ENCODE measurements around the gene PDCD2L. TPM values are rescaled to one million over a fixed set of nuclear protein-coding genes. Genes with fewer than 3 reads are reported as not detected.

PDCD2L gene
- polyA plus RNA-seq, 1 of the 3 experiments (the other 2 are of a cell fraction): 20.8 TPM

DNA sequence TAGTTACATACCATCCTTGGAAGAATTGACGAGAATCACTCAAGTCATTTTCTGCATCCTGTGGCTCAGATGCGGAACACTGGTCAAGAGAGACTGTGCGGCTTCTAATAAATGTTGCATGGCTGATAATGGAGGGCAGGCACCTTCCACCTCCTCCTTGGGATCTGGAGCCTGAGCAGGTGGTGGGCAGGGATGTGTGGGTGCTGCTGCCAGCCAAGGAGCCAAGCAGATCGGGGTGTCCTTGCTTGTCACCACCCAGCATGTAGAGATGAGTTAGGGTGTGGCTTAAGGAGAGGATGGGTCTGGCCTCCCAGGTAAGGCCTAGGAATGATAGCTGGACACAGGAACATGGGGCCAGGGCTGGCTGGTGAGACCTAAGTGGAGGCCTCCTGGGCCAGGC lies 21.7 kb upstream of the PDCD2L start:
- no peak for DNase-seq
- ChIA-PET CTCF (no interaction called here), POLR2A (interaction anchor here (0.6 kb wide), 1 partner anchor 17 kb away, joined by 3 read pairs; no protein-coding TSS in a partner anchor)
- Histone ChIP-seq H4K20me1 (ENCODE audit: insufficient read depth) (no peaks in the 10 kb centered on the region), H3K9me3 (no peaks in the 10 kb centered on the region), H3K27me3 (ENCODE audit: insufficient read depth) (no peaks in the 10 kb centered on the region), H3K4me3 (ENCODE audit: low read depth in 2 of 2, low read length in 1 of 2) (no peak overlapping the region), H3K36me3 (replicated peaks in 1 of 2; ENCODE audit: control insufficient read depth in 1 of 2, insufficient read depth in 2 of 2, low read length in 1 of 2) (peaks cover 14 to 82% of the 10 kb centered on the region in 2 experiments), H3K9ac (no peak overlapping the region), H3K4me2 (no peak overlapping the region), H2AFZ (ENCODE audit: low read depth) (no peak overlapping the region), H3K4me1 (ENCODE audit: control insufficient read depth in 1 of 2, insufficient read depth in 2 of 2, low read depth in 1 of 2, low read length in 1 of 2) (no peaks in the 10 kb centered on the region), H3K79me2 (ENCODE audit: insufficient read depth) (no peaks in the 10 kb centered on the region), H3K27ac (ENCODE audit: low read depth in 2 of 2, low read length in 1 of 2) (no peak overlapping the region), H3K9me2 (no peaks in the 10 kb centered on the region), H3F3A (replicated peaks; ENCODE audit: insufficient read depth) (no peaks in the 10 kb centered on the region)
- WGBS (ENCODE audit: low lambda C conversion rate): 96% methylated on average over 4 of the region's 4 CpGs
- no peak for TF ChIP-seq SIN3A (IDR thresholded peaks at IDR 0.05; ENCODE audit: borderline replicate concordance, low read depth, low read length)
- TF ChIP-seq, protein P1, sequence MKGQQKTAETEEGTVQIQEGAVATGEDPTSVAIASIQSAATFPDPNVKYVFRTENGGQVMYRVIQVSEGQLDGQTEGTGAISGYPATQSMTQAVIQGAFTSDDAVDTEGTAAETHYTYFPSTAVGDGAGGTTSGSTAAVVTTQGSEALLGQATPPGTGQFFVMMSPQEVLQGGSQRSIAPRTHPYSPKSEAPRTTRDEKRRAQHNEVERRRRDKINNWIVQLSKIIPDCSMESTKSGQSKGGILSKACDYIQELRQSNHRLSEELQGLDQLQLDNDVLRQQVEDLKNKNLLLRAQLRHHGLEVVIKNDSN (IDR thresholded peaks at IDR 0.05; ENCODE audit: borderline replicate concordance, low read depth): no peak
- no peak for TF ChIP-seq EP300 (IDR thresholded peaks at IDR 0.05; ENCODE audit: borderline replicate concordance in 1 of 2, low read depth in 1 of 2, low read length in 1 of 2)
- TF ChIP-seq FOXM1 (IDR thresholded peaks at IDR 0.05; ENCODE audit: low read depth): no peak
- TF ChIP-seq, protein P2, sequence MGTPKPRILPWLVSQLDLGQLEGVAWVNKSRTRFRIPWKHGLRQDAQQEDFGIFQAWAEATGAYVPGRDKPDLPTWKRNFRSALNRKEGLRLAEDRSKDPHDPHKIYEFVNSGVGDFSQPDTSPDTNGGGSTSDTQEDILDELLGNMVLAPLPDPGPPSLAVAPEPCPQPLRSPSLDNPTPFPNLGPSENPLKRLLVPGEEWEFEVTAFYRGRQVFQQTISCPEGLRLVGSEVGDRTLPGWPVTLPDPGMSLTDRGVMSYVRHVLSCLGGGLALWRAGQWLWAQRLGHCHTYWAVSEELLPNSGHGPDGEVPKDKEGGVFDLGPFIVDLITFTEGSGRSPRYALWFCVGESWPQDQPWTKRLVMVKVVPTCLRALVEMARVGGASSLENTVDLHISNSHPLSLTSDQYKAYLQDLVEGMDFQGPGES (IDR thresholded peaks at IDR 0.05; ENCODE audit: low read depth, low read length): no peak
- no peak for TF ChIP-seq FOXJ3 (CRISPR knock-in tag; IDR thresholded peaks at IDR 0.05)
- TF ChIP-seq, protein P3, sequence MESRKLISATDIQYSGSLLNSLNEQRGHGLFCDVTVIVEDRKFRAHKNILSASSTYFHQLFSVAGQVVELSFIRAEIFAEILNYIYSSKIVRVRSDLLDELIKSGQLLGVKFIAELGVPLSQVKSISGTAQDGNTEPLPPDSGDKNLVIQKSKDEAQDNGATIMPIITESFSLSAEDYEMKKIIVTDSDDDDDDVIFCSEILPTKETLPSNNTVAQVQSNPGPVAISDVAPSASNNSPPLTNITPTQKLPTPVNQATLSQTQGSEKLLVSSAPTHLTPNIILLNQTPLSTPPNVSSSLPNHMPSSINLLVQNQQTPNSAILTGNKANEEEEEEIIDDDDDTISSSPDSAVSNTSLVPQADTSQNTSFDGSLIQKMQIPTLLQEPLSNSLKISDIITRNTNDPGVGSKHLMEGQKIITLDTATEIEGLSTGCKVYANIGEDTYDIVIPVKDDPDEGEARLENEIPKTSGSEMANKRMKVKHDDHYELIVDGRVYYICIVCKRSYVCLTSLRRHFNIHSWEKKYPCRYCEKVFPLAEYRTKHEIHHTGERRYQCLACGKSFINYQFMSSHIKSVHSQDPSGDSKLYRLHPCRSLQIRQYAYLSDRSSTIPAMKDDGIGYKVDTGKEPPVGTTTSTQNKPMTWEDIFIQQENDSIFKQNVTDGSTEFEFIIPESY (IDR thresholded peaks at IDR 0.05; ENCODE audit: borderline replicate concordance, low read depth): no peak
- TF ChIP-seq TCF12 (IDR thresholded peaks at IDR 0.05): no peak

DNA sequence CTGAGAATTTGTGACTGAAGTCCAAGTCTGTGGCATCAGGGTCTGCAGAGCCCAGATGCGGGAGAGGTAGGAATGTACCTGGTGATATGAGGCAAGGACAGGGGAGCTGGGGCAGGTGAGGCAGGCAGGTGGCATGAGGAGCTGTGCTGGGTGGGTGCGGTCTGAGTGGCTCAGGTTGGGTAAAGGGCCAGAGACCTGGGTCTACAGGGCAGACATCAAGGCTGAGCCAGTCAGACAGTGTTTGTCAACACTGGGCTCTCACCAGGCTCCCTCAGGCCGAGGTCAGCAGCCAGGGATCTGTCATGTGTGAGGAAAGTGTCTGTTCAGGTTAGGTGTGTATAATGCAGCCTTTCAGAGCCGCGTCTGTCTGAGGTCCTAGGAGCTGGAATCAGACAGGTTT lies 20.6 kb upstream of the PDCD2L start:
- ChIA-PET POLR2A (interaction anchor here (0.8 kb wide), 1 partner anchor 10 kb away, joined by 6 read pairs; no protein-coding TSS in a partner anchor), CTCF (no interaction called here)
- no peak overlapping the region for H3K27ac ChIP-seq (ENCODE audit: low read depth in 2 of 2, low read length in 1 of 2)
- no peak overlapping the region for H2AFZ ChIP-seq (ENCODE audit: low read depth)
- no peaks in the 10 kb centered on the region for H4K20me1 ChIP-seq (ENCODE audit: insufficient read depth)
- H3K36me3 ChIP-seq (replicated peaks in 1 of 2; ENCODE audit: control insufficient read depth in 1 of 2, insufficient read depth in 2 of 2, low read length in 1 of 2): peaks cover 14 to 77% of the 10 kb centered on the region in 2 experiments
- WGBS (ENCODE audit: low lambda C conversion rate): 100% methylated on average over 3 of the region's 5 CpGs
- no peak overlapping the region for H3K9ac ChIP-seq
- no peaks in the 10 kb centered on the region for H3F3A ChIP-seq (replicated peaks; ENCODE audit: insufficient read depth)
- no peak for DNase-seq
- H3K27me3 ChIP-seq (ENCODE audit: insufficient read depth): no peaks in the 10 kb centered on the region
- H3K9me3 ChIP-seq: no peaks in the 10 kb centered on the region
- H3K4me1 ChIP-seq (ENCODE audit: control insufficient read depth in 1 of 2, insufficient read depth in 2 of 2, low read depth in 1 of 2, low read length in 1 of 2): no peaks in the 10 kb centered on the region
- H3K4me3 ChIP-seq (ENCODE audit: low read depth in 2 of 2, low read length in 1 of 2): no peak overlapping the region
- no peaks in the 10 kb centered on the region for H3K79me2 ChIP-seq (ENCODE audit: insufficient read depth)
- TF ChIP-seq EP300 (IDR thresholded peaks at IDR 0.05; ENCODE audit: borderline replicate concordance in 1 of 2, low read depth in 1 of 2, low read length in 1 of 2): no peak
- TF ChIP-seq GATA2 (CRISPR knock-in tag; IDR thresholded peaks at IDR 0.05): no peak
- TF ChIP-seq NFIC (IDR thresholded peaks at IDR 0.05; ENCODE audit: borderline replicate concordance): no peak
- TF ChIP-seq MXI1 (IDR thresholded peaks at IDR 0.05; ENCODE audit: low read depth, low read length): no peak
- TF ChIP-seq TAF1 (IDR thresholded peaks at IDR 0.05; ENCODE audit: borderline replicate concordance, low read depth, low read length): no peak
- no peak for TF ChIP-seq RAD21 (IDR thresholded peaks at IDR 0.05; ENCODE audit: low read length)
- no peak for TF ChIP-seq SIN3A (IDR thresholded peaks at IDR 0.05; ENCODE audit: borderline replicate concordance, low read depth, low read length)
- TF ChIP-seq MEF2A (IDR thresholded peaks at IDR 0.05; ENCODE audit: borderline replicate concordance, low read depth): no peak
- TF ChIP-seq ELF1 (IDR thresholded peaks at IDR 0.05): no peak
- TF ChIP-seq RFX5 (IDR thresholded peaks at IDR 0.05; ENCODE audit: low read length): no peak
- TF ChIP-seq, protein P3 (IDR thresholded peaks at IDR 0.05; ENCODE audit: borderline replicate concordance, low read depth): no peak
- TF ChIP-seq TEAD4 (IDR thresholded peaks at IDR 0.05; ENCODE audit: borderline replicate concordance, insufficient read depth): no peak
- no peak for TF ChIP-seq EZH2phosphoT487 (IDR thresholded peaks at IDR 0.05; ENCODE audit: borderline replicate concordance, low read depth)
- no peak for TF ChIP-seq CHD2 (IDR thresholded peaks at IDR 0.05; ENCODE audit: low read length, partially characterized antibody)
- H3K4me2 ChIP-seq: no peak overlapping the region
- H3K9me2 ChIP-seq: no peaks in the 10 kb centered on the region

All from SK-N-SH (cell line).